Naive thymus-derived CD4-positive, alpha-beta T cell (primary cell): ENCODE measurements around the gene ELOB. TPM values are rescaled to one million over a fixed set of nuclear protein-coding genes. Genes with fewer than 3 reads are reported as not detected.

ENCODE experiments used
- ATAC-seq: fragments of 150-1000 bp; cut with Tn5 transposase; 2 replicates; pipeline ENCODE4 v1.10.0; 2021; ENCODE audit warnings: mild to moderate bottlenecking, moderate library complexity
- CTCF ChIA-PET: fragments of 350-600 bp; sonication (Branson Sonifier 250); formaldehyde crosslinking; loops from one replicate; lab custom pipeline; 2021; ENCODE audit warnings: antibody characterized with exemption; lab: Charles Lee
- POLR2A ChIA-PET: fragments of 350-600 bp; sonication (Branson Sonifier 250); formaldehyde crosslinking; loops from one replicate; lab custom pipeline; 2021; ENCODE audit warnings: antibody characterized with exemption, inconsistent platforms; lab: Charles Lee
- DNase-seq, 9 donors: peaks; one replicate each; pipeline versions ENCODE4 v3.0.0 to v3.0.0-alpha.2; 2020 to 2022; ENCODE audit warnings: mixed read lengths in 1 of 9
- H3K27ac ChIP-seq: one replicate; pipeline ENCODE4 v1.7.0; 2013; ENCODE audit warnings: mild to moderate bottlenecking, low read depth, low read length, moderate library complexity
- H3K27me3 ChIP-seq, 2 donors: one replicate each; pipeline ENCODE4 v1.7.0; 2013; ENCODE audit warnings: low read length in 2 of 2, mild to moderate bottlenecking in 2 of 2, moderate library complexity in 2 of 2; ENCODE audit not compliant: control insufficient read depth in 2 of 2, insufficient read depth in 2 of 2
- H3K36me3 ChIP-seq, 3 experiments: 1 replicate in 2 of 3; 2 replicates in 1 of 3; pipeline ENCODE4 v1.7.0; 2013; ENCODE audit warnings: low read length in 3 of 3, mild to moderate bottlenecking in 3 of 3, moderate library complexity in 1 of 3; ENCODE audit not compliant: insufficient read depth in 3 of 3, control insufficient read depth in 2 of 3
- H3K4me1 ChIP-seq, 2 donors: one replicate each; pipeline ENCODE4 v1.7.0; 2013; ENCODE audit warnings: low read length in 2 of 2, mild to moderate bottlenecking in 2 of 2, moderate library complexity in 1 of 2; ENCODE audit not compliant: control insufficient read depth in 2 of 2, insufficient read depth in 2 of 2
- H3K4me3 ChIP-seq: 2 replicates; pipeline ENCODE4 v1.7.0; 2013; ENCODE audit warnings: mild to moderate bottlenecking, low read length
- H3K9me3 ChIP-seq, 3 experiments: 1 replicate in 2 of 3; 2 replicates in 1 of 3; pipeline ENCODE4 v1.7.0; 2013; ENCODE audit warnings: low read length in 3 of 3; ENCODE audit not compliant: control insufficient read depth in 2 of 3
- H3K27ac Mint-ChIP-seq, 9 donors: one replicate each; pipeline ENCODE4 v1.8.0; 2020 to 2022; ENCODE audit warnings: mixed read lengths in 9 of 9, mild to moderate bottlenecking in 8 of 9, moderate library complexity in 5 of 9, inconsistent platforms in 2 of 9
- H3K27me3 Mint-ChIP-seq, 5 donors: one replicate each; pipeline ENCODE4 v1.8.0; 2021 to 2022; ENCODE audit warnings: mixed read lengths in 5 of 5, mild to moderate bottlenecking in 1 of 5
- H3K36me3 Mint-ChIP-seq, 5 donors: one replicate each; pipeline ENCODE4 v1.8.0; 2020 to 2022; ENCODE audit warnings: mixed read lengths in 5 of 5, mild to moderate bottlenecking in 3 of 5, inconsistent platforms in 1 of 5
- H3K4me1 Mint-ChIP-seq, 7 donors: one replicate each; pipeline ENCODE4 v1.8.0; 2020 to 2022; ENCODE audit warnings: mixed read lengths in 7 of 7, mild to moderate bottlenecking in 3 of 7, inconsistent platforms in 1 of 7
- H3K4me3 Mint-ChIP-seq, 10 donors: one replicate each; pipeline ENCODE4 v1.8.0; 2020 to 2022; ENCODE audit warnings: mild to moderate bottlenecking in 10 of 10, mixed read lengths in 10 of 10, moderate library complexity in 6 of 10, inconsistent platforms in 2 of 10
- H3K9me3 Mint-ChIP-seq, 11 donors: one replicate each; pipeline ENCODE4 v1.8.0; 2020 to 2022; ENCODE audit warnings: mixed read lengths in 11 of 11, mild to moderate bottlenecking in 4 of 11, inconsistent platforms in 1 of 11, moderate library complexity in 1 of 11
- intact Hi-C, 2 donors: fragments of 100-400 bp; cut with micrococcal nuclease; formaldehyde crosslinking; loops; one replicate each; pipeline ENCODE4 v1.15.1; 2023
- polyA plus RNA-seq, 2 donors: library from polyadenylated mRNA; unstranded; fragments of 300-500 nt; fragmentation: Illumina TruSeq; gene quantifications; one replicate each; pipeline ENCODE4 v1.2.3, GENCODE V29; 2021
- total RNA-seq, 6 experiments: library from RNA in 5 of 6; stranded (reverse) in 5 of 6; gene quantifications; 1 replicate in 5 of 6; 2 replicates in 1 of 6; pipeline ENCODE4 v1.2.3 and lab custom pipeline; 2021 to 2026

The ELOB gene
- total RNA-seq = 100 to 1,000 TPM in 2 of 5 experiments, 10 to 100 TPM in 3; 65.3 to 242 (median 99.3) TPM
- 100 to 1,000 TPM; 136 to 252 TPM for polyA plus RNA-seq
- 33.4 reads per million, percentile 62 among the genes with 10 or more reads in this experiment for total RNA-seq (lab: John Stamatoyannopoulos, UW)

- peaks cover 20 to 55% (median 38%) of the 10 kb centered on the region in 7 donors for H3K4me1 Mint-ChIP-seq
- intact Hi-C loops = loop anchor here (1.0 to 10.0 kb wide), 12 partner anchors 25 to 620 kb away; partner anchors contain the start of genes SRRM2 (in 2 of the 2), FLYWCH2 (in 1 of the 2), KCTD5 (in 1 of the 2) and RNPS1 (in 1 of the 2)
- Histone ChIP-seq H3K27me3 (no peaks in the 10 kb centered on the region), H3K9me3 (no peaks in the 10 kb centered on the region), H3K4me1 (peaks cover 19 to 24% of the 10 kb centered on the region in 2 donors), H3K36me3 (peaks cover 0 to 38% (median 0%) of the 10 kb centered on the region in 3 experiments), H3K4me3 (peak within 1 kb of the TSS; percentile 93), H3K27ac (peak within 1 kb of the TSS; percentile 99)
- no peaks in the 10 kb centered on the region for H3K27me3 Mint-ChIP-seq
- peaks cover 4 to 7% (median 6%) of the 10 kb centered on the region in 5 donors for H3K36me3 Mint-ChIP-seq
- DNase-seq = peak; percentile 81 to 95 (median 90)
- H3K9me3 Mint-ChIP-seq = no peaks in the 10 kb centered on the region
- ChIA-PET CTCF (interaction anchor here (0.6 kb wide), 1 partner anchor 140 kb away, joined by 4 read pairs; no protein-coding TSS in a partner anchor), POLR2A (interaction anchor here (0.6 to 3.2 kb wide), 15 partner anchors 10 to 1100 kb away, joined by 3 to 66 read pairs (median 6); partner anchors contain the start of genes ATP6V0C, FLYWCH2, JPT2 and SRRM2)
- peak; percentile 95 for ATAC-seq
- peak within 1 kb of the TSS; percentile 93 to 97 (median 96) for H3K4me3 Mint-ChIP-seq
- peak within 1 kb of the TSS; percentile 96 to 99 (median 98) for H3K27ac Mint-ChIP-seq
Measured at GRCh38 chr16:2777231-2777902, at the start of gene ELOB. Gene ELOB (minus strand): TSS chr16:2777280. CDS start chr16:2777239, 41 bp downstream.

GRCh38 chr16:2825906-2826305 lies 48.8 kb upstream of the ELOB start:
- ChIA-PET POLR2A (no interaction called here), CTCF (no interaction called here)
- intact Hi-C loops = no loop called here
- H3K4me3 ChIP-seq = no peak overlapping the region
- H3K27me3 ChIP-seq = no peaks in the 10 kb centered on the region
- no peak overlapping the region for H3K27ac ChIP-seq
- H3K9me3 ChIP-seq = no peaks in the 10 kb centered on the region
- no peaks in the 10 kb centered on the region for H3K4me1 ChIP-seq
- Mint-ChIP-seq H3K9me3 (no peaks in the 10 kb centered on the region), H3K27ac (no peak overlapping the region), H3K36me3 (no peaks in the 10 kb centered on the region), H3K27me3 (peaks cover 0 to 6% (median 0%) of the 10 kb centered on the region in 5 donors), H3K4me1 (peaks cover 0 to 4% (median 0%) of the 10 kb centered on the region in 7 donors), H3K4me3 (no peak overlapping the region)
- ATAC-seq (no peak), DNase-seq (no peak)
- no peaks in the 10 kb centered on the region for H3K36me3 ChIP-seq

DNA sequence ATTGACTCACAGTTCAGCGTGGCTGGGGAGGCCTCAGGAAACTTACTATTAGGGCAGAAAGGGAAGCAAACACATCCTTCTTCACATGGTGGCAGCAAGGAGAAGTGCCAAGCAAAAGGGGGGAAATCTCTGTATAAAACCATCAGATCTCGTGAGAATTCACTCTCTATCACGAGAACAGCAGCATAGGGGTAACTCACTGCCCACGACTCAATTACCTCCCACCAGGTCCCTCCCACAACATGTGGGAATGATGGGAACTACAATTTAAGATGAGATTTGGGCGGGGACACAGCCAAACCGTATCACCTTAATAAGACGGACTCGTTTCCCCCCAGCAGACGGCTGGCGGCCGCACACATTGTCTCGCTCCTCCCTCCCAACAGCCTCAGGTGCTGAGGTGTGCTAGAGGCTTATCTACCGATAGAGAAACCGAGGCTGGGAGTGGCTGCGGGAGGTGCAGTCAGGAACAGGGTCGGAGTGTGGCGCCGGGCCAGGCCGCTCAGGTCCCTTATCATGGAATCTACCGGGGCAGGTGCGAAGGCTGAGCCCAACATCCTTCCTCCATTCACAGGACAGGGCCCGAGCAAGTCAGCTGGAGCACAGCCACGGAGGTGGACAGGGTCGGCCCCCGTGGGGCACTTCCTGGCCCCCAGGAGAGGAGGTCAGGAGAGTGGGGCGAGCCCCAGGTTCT lies 48.1 kb upstream of the ELOB start:
- CTCF ChIA-PET = no interaction called here

GRCh38 chr16:2824626-2825025 lies 47.5 kb upstream of the ELOB start:
- Mint-ChIP-seq H3K27ac (no peak overlapping the region), H3K27me3 (peaks cover 0 to 6% (median 0%) of the 10 kb centered on the region in 5 donors), H3K9me3 (no peaks in the 10 kb centered on the region), H3K4me1 (no peaks in the 10 kb centered on the region), H3K36me3 (no peaks in the 10 kb centered on the region), H3K4me3 (no peak overlapping the region)
- Histone ChIP-seq H3K27ac (no peak overlapping the region), H3K4me3 (no peak overlapping the region), H3K4me1 (no peaks in the 10 kb centered on the region), H3K27me3 (no peaks in the 10 kb centered on the region), H3K36me3 (no peaks in the 10 kb centered on the region), H3K9me3 (no peaks in the 10 kb centered on the region)
- DNase-seq (no peak), ATAC-seq (no peak)
- ChIA-PET CTCF (no interaction called here), POLR2A (no interaction called here)
- intact Hi-C loops = no loop called here

More for the DNA sequence above, 48.1 kb upstream of the ELOB start:
- H3K36me3 Mint-ChIP-seq = no peaks in the 10 kb centered on the region
- H3K9me3 Mint-ChIP-seq = no peaks in the 10 kb centered on the region
- intact Hi-C loops = no loop called here
- peaks cover 0 to 6% (median 0%) of the 10 kb centered on the region in 5 donors for H3K27me3 Mint-ChIP-seq
- DNase-seq (no peak), ATAC-seq (no peak)
- POLR2A ChIA-PET = no interaction called here
- Histone ChIP-seq H3K4me3 (no peak overlapping the region), H3K4me1 (no peaks in the 10 kb centered on the region), H3K27ac (no peak overlapping the region), H3K36me3 (no peaks in the 10 kb centered on the region), H3K9me3 (no peaks in the 10 kb centered on the region), H3K27me3 (no peaks in the 10 kb centered on the region)
- H3K4me1 Mint-ChIP-seq = no peaks in the 10 kb centered on the region
- H3K4me3 Mint-ChIP-seq = no peak overlapping the region
- no peak overlapping the region for H3K27ac Mint-ChIP-seq

GRCh38 chr16:2822496-2822895 lies 45.4 kb upstream of the ELOB start:
- H3K4me1 ChIP-seq = no peaks in the 10 kb centered on the region
- DNase-seq = no peak
- no peaks in the 10 kb centered on the region for H3K36me3 Mint-ChIP-seq
- no peaks in the 10 kb centered on the region for H3K9me3 Mint-ChIP-seq
- no peaks in the 10 kb centered on the region for H3K4me1 Mint-ChIP-seq
- no peaks in the 10 kb centered on the region for H3K36me3 ChIP-seq
- ATAC-seq = no peak
- H3K27ac Mint-ChIP-seq = no peak overlapping the region
- H3K27ac ChIP-seq = no peak overlapping the region
- POLR2A ChIA-PET = interaction anchor here (0.5 to 1.4 kb wide), 2 partner anchors 44 to 46 kb away, joined by 3 to 6 read pairs; partner anchors contain the start of gene ELOB
- H3K27me3 ChIP-seq = no peaks in the 10 kb centered on the region
- H3K9me3 ChIP-seq = no peaks in the 10 kb centered on the region
- CTCF ChIA-PET = interaction anchor here (0.6 kb wide), 1 partner anchor 90 kb away, joined by 4 read pairs; the partner anchor contains the start of gene FLYWCH1
- H3K4me3 Mint-ChIP-seq = no peak overlapping the region
- intact Hi-C loops = no loop called here
- H3K4me3 ChIP-seq = no peak overlapping the region
- peaks cover 0 to 6% (median 0%) of the 10 kb centered on the region in 5 donors for H3K27me3 Mint-ChIP-seq

- Mint-ChIP-seq H3K9me3 (no peaks in the 10 kb centered on the region), H3K4me1 (no peaks in the 10 kb centered on the region), H3K36me3 (no peaks in the 10 kb centered on the region), H3K27me3 (peaks cover 0 to 6% (median 0%) of the 10 kb centered on the region in 5 donors), H3K27ac (no peak overlapping the region), H3K4me3 (no peak overlapping the region)
- ATAC-seq (no peak), DNase-seq (no peak)
- H3K4me1 ChIP-seq = no peaks in the 10 kb centered on the region
- H3K36me3 ChIP-seq = no peaks in the 10 kb centered on the region
- H3K27ac ChIP-seq = no peak overlapping the region
- H3K27me3 ChIP-seq = no peaks in the 10 kb centered on the region
- ChIA-PET POLR2A (interaction anchor here (0.5 to 1.4 kb wide), 2 partner anchors 44 to 45 kb away, joined by 3 to 6 read pairs; partner anchors contain the start of gene ELOB), CTCF (interaction anchor here (0.6 kb wide), 1 partner anchor 90 kb away, joined by 4 read pairs; the partner anchor contains the start of gene FLYWCH1)
- intact Hi-C loops = no loop called here
- no peaks in the 10 kb centered on the region for H3K9me3 ChIP-seq
- H3K4me3 ChIP-seq = no peak overlapping the region
Measured at GRCh38 chr16:2822158-2822495, 45.0 kb upstream of the ELOB start.
